Heart right ventricle (tissue), 16 donors: ENCODE data around the gene GALNT14. TPM values are rescaled to one million over a fixed set of nuclear protein-coding genes. Genes with fewer than 3 reads are reported as not detected.

Source experiments
- ATAC-seq, 8 donors: fragments of 200-7000 bp; cut with Tn5 transposase; one replicate each; pipeline ENCODE4 v1.9.1; 2020; ENCODE audit warnings: mild to moderate bottlenecking in 8 of 8, moderate library complexity in 8 of 8, moderate number of reproducible peaks in 1 of 8
- DNase-seq, 2 donors: peaks; one replicate each; pipeline ENCODE4 v3.0.0-alpha.2; 2020
- H3K27ac ChIP-seq, 10 donors: fragments of 200-600 bp; sonication (generic) in 2 of 10; one replicate each; pipeline versions ENCODE4 v1.5.0 to v1.8.0; 2020 to 2022; ENCODE audit warnings: mild to moderate bottlenecking in 3 of 10
- H3K27me3 ChIP-seq, 7 donors: fragments of 200-600 bp; one replicate each; pipeline ENCODE4 v1.8.0; 2021 to 2022; ENCODE audit warnings: mild to moderate bottlenecking in 2 of 7
- H3K36me3 ChIP-seq, 9 donors: fragments of 200-600 bp; sonication (generic) in 1 of 9; one replicate each; pipeline versions ENCODE4 v1.5.0 to v1.8.0; 2020 to 2022; ENCODE audit warnings: mild to moderate bottlenecking in 2 of 9
- H3K4me1 ChIP-seq, 9 donors: fragments of 200-600 bp; sonication (generic) in 1 of 9; one replicate each; pipeline versions ENCODE4 v1.5.0 to v1.8.0; 2020 to 2022; ENCODE audit warnings: mild to moderate bottlenecking in 4 of 9
- H3K4me3 ChIP-seq, 10 donors: fragments of 200-600 bp; sonication (generic) in 2 of 10; one replicate each; pipeline versions ENCODE4 v1.5.0 to v1.8.0; 2020 to 2022; ENCODE audit warnings: mild to moderate bottlenecking in 7 of 10, moderate library complexity in 2 of 10
- H3K9me3 ChIP-seq, 11 donors: fragments of 200-600 bp in 10 of 11; sonication (generic) in 2 of 11; one replicate each; pipeline versions ENCODE4 v1.5.0 to v1.8.0; 2013 to 2022; ENCODE audit warnings: mild to moderate bottlenecking in 2 of 11, control low read depth in 1 of 11, moderate library complexity in 1 of 11
- WGBS, 2 donors: extraction: QIAGEN DNeasy Blood & Tissue Kit; methylation state at CpG; one replicate each; pipeline ENCODE4 v1.1.7; 2013; ENCODE audit warnings: inconsistent platforms in 1 of 2; 5-methylcytosine and 5-hydroxymethylcytosine counted together
- intact Hi-C, 10 donors: fragments of 100-400 bp; cut with DNase I; formaldehyde crosslinking; loops; one replicate each; pipeline versions ENCODE4 v1.11.1 to v1.14.2; 2022
- polyA plus RNA-seq, 2 donors: library from polyadenylated mRNA; stranded (reverse); fragments of 200-250 nt; gene quantifications; one replicate each; pipeline ENCODE4 v1.2.3, GENCODE V29; 2013
- total RNA-seq, 10 donors: library from RNA; stranded (reverse); fragmentation: NEBNext Ultra II Directional in 3 of 10; extraction: Animal tissue kit (Norgen Biotek cat#: 25700) in 3 of 10; gene quantifications; one replicate each; pipeline versions ENCODE4 v1.2.1 to v1.2.4, GENCODE V29; 2021 to 2023
- TF ChIP-seq, protein P1 (sequence below), 9 donors: fragments of 200-600 bp; sonication (generic) in 2 of 9; IDR thresholded peaks; one replicate each; pipeline versions ENCODE4 v1.5.0 to v1.8.0; 2021 to 2022; ENCODE audit warnings: antibody characterized with exemption in 9 of 9, mild to moderate bottlenecking in 5 of 9, moderate library complexity in 1 of 9
- donor health status: Arrhythmogenic right ventricular cardiomyopathy.
- donor health status: ischemic (EF 13 %, LVEDD 7.1; RV severe dilation, severe dysfunction).
- donor health status: healthy with polysubstance abuse.
- donor health status: DM: no; HTN: yes; CAD: no.
- donor health status: DM: no; HTN: no; CAD: no.
- donor health status: ischemic (EF 25% LVEDD 6.9; RV normal size, moderate dysfunction).
- donor health status: ischemic (EF 25% LVEDD 5.7; RV mildly dilated, moderate dysfunction).
- donor health status: healthy.
- donor health status: DM: yes; HTN: yes; CAD: no.
- donor health status: Ischemic cardiomyopathy.
- donor health status: ischemic (EF 35%, LVEDD 5.7; RV mildly dilated, moderate dysfunction).
- donor health status: nonischemic (EF 11% LVEDD 7.7; RV severe dilation, severe dysfunction).
- donor health status: DM: yes; HTN: yes; CAD: no.
- donor health status: PGD.
- donor health status: ischemic (EF 29% LVEDD 5.4; RV normal size, mild dysfunction).
- donor health status: nonischemic (EF 23%, LVEDD 6.1; RV moderate dilation, normal function).

The GALNT14 gene
- total and polyA plus RNA-seq, 12 donors: 0.17 to 1.4 (median 0.63) TPM; not detected in 2

DNA sequence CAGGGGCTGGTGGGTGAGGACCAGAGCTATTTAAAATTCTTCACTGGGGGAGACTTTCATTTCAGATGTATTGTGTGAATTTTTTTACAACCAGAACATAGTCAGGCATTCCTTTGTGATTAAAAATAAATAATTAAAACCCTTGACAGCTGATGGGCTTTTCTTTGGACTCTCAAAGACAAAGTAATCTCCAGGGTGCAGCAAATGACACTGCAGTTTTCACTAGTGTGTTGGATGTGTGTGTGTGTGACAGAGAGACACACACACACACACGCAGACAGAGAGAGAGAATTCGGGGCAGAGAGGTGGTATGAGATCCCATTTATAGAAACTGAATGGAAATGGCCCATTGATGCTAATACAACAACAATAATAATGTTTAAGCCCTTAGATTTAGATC is 10.3 kb upstream of the GALNT14 start:
- H3K36me3 ChIP-seq: no peaks in the 10 kb centered on the region
- whole genome bisulfite sequencing, 2 donors: 82 to 89% methylated on average over 2 of the region's 2 CpGs
- intact Hi-C loops: no loop called here
- no peaks in the 10 kb centered on the region for H3K4me1 ChIP-seq
- H3K27me3 ChIP-seq: peaks cover 0 to 12% (median 0%) of the 10 kb centered on the region in 7 donors
- DNase-seq (no peak), ATAC-seq (no peak)
- no peak overlapping the region for H3K4me3 ChIP-seq
- H3K27ac ChIP-seq: no peak overlapping the region
- H3K9me3 ChIP-seq: no peaks in the 10 kb centered on the region
- TF ChIP-seq, protein P1, sequence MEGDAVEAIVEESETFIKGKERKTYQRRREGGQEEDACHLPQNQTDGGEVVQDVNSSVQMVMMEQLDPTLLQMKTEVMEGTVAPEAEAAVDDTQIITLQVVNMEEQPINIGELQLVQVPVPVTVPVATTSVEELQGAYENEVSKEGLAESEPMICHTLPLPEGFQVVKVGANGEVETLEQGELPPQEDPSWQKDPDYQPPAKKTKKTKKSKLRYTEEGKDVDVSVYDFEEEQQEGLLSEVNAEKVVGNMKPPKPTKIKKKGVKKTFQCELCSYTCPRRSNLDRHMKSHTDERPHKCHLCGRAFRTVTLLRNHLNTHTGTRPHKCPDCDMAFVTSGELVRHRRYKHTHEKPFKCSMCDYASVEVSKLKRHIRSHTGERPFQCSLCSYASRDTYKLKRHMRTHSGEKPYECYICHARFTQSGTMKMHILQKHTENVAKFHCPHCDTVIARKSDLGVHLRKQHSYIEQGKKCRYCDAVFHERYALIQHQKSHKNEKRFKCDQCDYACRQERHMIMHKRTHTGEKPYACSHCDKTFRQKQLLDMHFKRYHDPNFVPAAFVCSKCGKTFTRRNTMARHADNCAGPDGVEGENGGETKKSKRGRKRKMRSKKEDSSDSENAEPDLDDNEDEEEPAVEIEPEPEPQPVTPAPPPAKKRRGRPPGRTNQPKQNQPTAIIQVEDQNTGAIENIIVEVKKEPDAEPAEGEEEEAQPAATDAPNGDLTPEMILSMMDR (IDR thresholded peaks at IDR 0.05): no peak

DNA sequence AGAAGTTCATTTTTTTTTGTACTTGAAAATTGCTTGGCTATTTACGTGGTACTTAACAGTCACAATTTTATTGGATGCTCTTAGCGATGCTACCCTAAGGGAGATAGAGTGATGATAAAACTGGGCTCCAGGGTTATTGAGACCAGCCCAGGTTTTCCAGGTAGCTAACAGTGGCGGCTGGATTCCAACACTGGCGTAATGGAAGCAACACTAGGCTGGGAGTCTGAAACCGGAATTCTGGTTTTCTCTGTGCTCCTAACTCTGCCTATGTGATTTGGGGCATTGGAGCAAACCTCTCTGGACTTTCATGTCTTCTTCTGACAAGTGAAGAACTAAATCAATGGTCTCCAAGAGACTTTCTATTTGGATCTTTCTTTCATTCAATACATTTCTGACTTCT is 9.4 kb upstream of the GALNT14 start:
- intact Hi-C loops: no loop called here
- H3K4me1 ChIP-seq: no peaks in the 10 kb centered on the region
- WGBS, 2 donors: 82 to 85% methylated on average over 5 of the region's 5 CpGs
- no peak overlapping the region for H3K27ac ChIP-seq
- H3K4me3 ChIP-seq: no peak overlapping the region
- DNase-seq (no peak), ATAC-seq (no peak)
- no peaks in the 10 kb centered on the region for H3K9me3 ChIP-seq
- TF ChIP-seq, protein P1 (IDR thresholded peaks at IDR 0.05): no peak
- H3K27me3 ChIP-seq: peaks cover 0 to 14% (median 0%) of the 10 kb centered on the region in 7 donors
- H3K36me3 ChIP-seq: no peaks in the 10 kb centered on the region

DNA sequence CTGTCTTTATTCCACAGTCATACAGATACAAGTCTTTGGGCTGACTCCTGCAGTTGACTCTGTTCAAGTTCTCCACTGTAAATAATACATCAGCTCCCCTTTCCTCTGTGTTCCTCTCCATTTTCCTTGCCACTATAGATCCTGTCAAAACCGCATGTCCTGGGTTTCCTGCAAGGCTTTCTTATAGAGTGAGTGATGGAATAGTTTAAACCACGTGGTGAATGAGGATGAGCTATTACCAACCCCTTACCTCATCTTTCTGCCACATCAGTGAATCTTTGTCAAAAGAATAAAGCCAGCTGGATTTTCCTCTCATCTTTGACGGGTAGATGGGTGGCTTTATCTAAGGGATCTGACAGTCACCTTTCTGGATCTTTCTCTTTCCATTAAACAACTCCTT is 3.9 kb upstream of the GALNT14 start:
- DNase-seq (no peak), ATAC-seq (no peak)
- Histone ChIP-seq H3K27me3 (peaks cover 0 to 39% (median 30%) of the 10 kb centered on the region in 7 donors), H3K4me3 (no peak overlapping the region), H3K36me3 (no peaks in the 10 kb centered on the region), H3K9me3 (no peaks in the 10 kb centered on the region), H3K4me1 (peaks cover 0 to 19% (median 17%) of the 10 kb centered on the region in 9 donors), H3K27ac (no peak overlapping the region)
- TF ChIP-seq, protein P1 (IDR thresholded peaks at IDR 0.05): no peak
- WGBS, 2 donors: 58 to 74% methylated on average over 3 of the region's 3 CpGs
- intact Hi-C loops: no loop called here

DNA sequence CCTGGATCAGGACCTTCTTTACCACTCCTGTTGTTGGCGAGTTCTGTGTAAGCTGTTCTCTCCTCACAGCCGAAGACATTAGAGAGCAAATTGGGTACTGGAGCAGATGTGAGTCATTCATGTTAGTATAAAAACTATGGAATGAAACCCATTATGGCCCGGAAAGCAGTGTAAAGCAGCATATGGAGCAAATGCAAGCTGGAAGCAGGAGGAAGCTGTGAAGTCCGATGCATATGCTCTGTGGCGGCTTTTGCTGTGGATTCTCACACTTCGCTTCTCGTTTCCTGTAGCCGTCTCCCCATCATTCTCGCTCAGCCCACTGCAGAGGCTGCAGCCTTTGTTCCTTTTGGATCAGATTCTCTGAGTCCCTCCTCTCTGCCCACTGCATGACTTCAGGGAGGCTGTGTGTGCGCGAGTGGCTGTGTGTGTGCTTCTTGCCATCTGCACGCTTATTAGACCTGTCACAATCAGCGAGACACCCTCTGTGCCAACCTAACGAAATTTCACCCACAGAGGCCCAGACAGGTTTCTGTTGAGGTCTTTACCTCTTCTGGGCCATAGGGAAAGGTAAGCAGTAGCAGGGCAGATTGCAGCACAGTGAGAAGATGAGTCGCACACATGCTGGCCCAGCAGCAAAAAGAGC is 3.3 kb upstream of the GALNT14 start:
- no peak overlapping the region for H3K4me3 ChIP-seq
- peaks cover 0 to 39% (median 36%) of the 10 kb centered on the region in 7 donors for H3K27me3 ChIP-seq
- H3K9me3 ChIP-seq: no peaks in the 10 kb centered on the region
- DNase-seq (no peak), ATAC-seq (no peak)
- peaks cover 0 to 24% (median 19%) of the 10 kb centered on the region in 9 donors for H3K4me1 ChIP-seq
- 86 to 90% methylated on average over 15 of the region's 15 CpGs for WGBS, 2 donors
- intact Hi-C loops: no loop called here
- TF ChIP-seq, protein P1 (IDR thresholded peaks at IDR 0.05): no peak
- no peaks in the 10 kb centered on the region for H3K36me3 ChIP-seq
- H3K27ac ChIP-seq: no peak overlapping the region
